HEK293 (cell line): ENCODE results near the gene NAA80.
A peak's percentile ranks its signal among the peaks of the same experiment; 100 is the strongest.

Experiments
- BCL11B ChIP-seq: fragments of 450-650 bp; formaldehyde crosslinking; IDR thresholded peaks from 2 replicates; pipeline ENCODE4 v1.5.1; 2016; ENCODE audit warnings: low read depth, missing biosample characterization, missing genetic modification characterization
- FEZF1 ChIP-seq: fragments of 450-650 bp; formaldehyde crosslinking; IDR thresholded peaks from 2 replicates; pipeline ENCODE4 v1.5.1; 2016; ENCODE audit warnings: missing biosample characterization, missing genetic modification characterization
- GLIS2 ChIP-seq: fragments of 450-650 bp; formaldehyde crosslinking; IDR thresholded peaks from 2 replicates; pipeline ENCODE4 v1.5.1; 2016; ENCODE audit warnings: missing biosample characterization, missing genetic modification characterization
- INSM2 ChIP-seq: fragments of 450-650 bp; formaldehyde crosslinking; IDR thresholded peaks from 2 replicates; pipeline ENCODE4 v1.5.1; 2016; ENCODE audit warnings: missing biosample characterization, missing genetic modification characterization
- KLF17 ChIP-seq: fragments of 450-650 bp; formaldehyde crosslinking; IDR thresholded peaks from 2 replicates; pipeline ENCODE4 v1.5.1; 2016; ENCODE audit warnings: missing biosample characterization, missing genetic modification characterization
- OVOL3 ChIP-seq: fragments of 450-650 bp; formaldehyde crosslinking; IDR thresholded peaks from 2 replicates; pipeline ENCODE4 v1.5.1; 2016; ENCODE audit warnings: missing biosample characterization, missing genetic modification characterization
- PRDM1 ChIP-seq: fragments of 450-650 bp; formaldehyde crosslinking; IDR thresholded peaks from 2 replicates; pipeline ENCODE4; 2016; ENCODE audit warnings: missing biosample characterization, missing genetic modification characterization
- ZBTB17 ChIP-seq: fragments of 450-650 bp; formaldehyde crosslinking; IDR thresholded peaks from 2 replicates; pipeline ENCODE4 v1.5.1; 2016; ENCODE audit warnings: missing biosample characterization, missing genetic modification characterization
- ZEB2 ChIP-seq: fragments of 450-650 bp; formaldehyde crosslinking; IDR thresholded peaks from 2 replicates; pipeline ENCODE4 v1.5.1; 2016; ENCODE audit warnings: missing biosample characterization, missing genetic modification characterization
- ZFHX2 ChIP-seq: fragments of 450-650 bp; formaldehyde crosslinking; conservative IDR thresholded peaks from 2 replicates; pipeline ENCODE4 v1.5.1; 2016; ENCODE audit warnings: missing biosample characterization, missing genetic modification characterization
- ZFP41 ChIP-seq: fragments of 450-650 bp; formaldehyde crosslinking; IDR thresholded peaks from 2 replicates; pipeline ENCODE4 v1.5.1; 2016; ENCODE audit warnings: missing biosample characterization, missing genetic modification characterization, borderline replicate concordance
- ZNF112 ChIP-seq: fragments of 450-650 bp; formaldehyde crosslinking; IDR thresholded peaks from 2 replicates; pipeline ENCODE4 v1.5.0; 2017; ENCODE audit warnings: missing biosample characterization, missing genetic modification characterization
- ZNF121 ChIP-seq: fragments of 450-650 bp; formaldehyde crosslinking; IDR thresholded peaks from 2 replicates; pipeline ENCODE4 v1.5.1; 2016; ENCODE audit warnings: missing biosample characterization, missing genetic modification characterization
- ZNF223 ChIP-seq: fragments of 450-650 bp; formaldehyde crosslinking; IDR thresholded peaks from 2 replicates; pipeline ENCODE4 v1.5.1; 2016; ENCODE audit warnings: missing biosample characterization, missing genetic modification characterization
- ZNF239 ChIP-seq: fragments of 450-650 bp; formaldehyde crosslinking; IDR thresholded peaks from 2 replicates; pipeline ENCODE4 v1.5.1; 2016; ENCODE audit warnings: missing biosample characterization, missing genetic modification characterization
- ZNF394 ChIP-seq: fragments of 450-650 bp; formaldehyde crosslinking; IDR thresholded peaks from 2 replicates; pipeline ENCODE4 v1.5.1; 2016; ENCODE audit warnings: missing biosample characterization, missing genetic modification characterization, mild to moderate bottlenecking, moderate library complexity, borderline replicate concordance
- ZNF473 ChIP-seq: fragments of 450-650 bp; formaldehyde crosslinking; IDR thresholded peaks from 2 replicates; pipeline ENCODE4 v1.5.1; 2017; ENCODE audit warnings: missing biosample characterization, missing genetic modification characterization
- ZNF501 ChIP-seq: fragments of 450-650 bp; formaldehyde crosslinking; IDR thresholded peaks from 2 replicates; pipeline ENCODE4 v1.5.1; 2016; ENCODE audit warnings: missing biosample characterization, missing genetic modification characterization
- ZNF580 ChIP-seq: fragments of 450-650 bp; formaldehyde crosslinking; IDR thresholded peaks from 2 replicates; pipeline ENCODE4 v1.5.1; 2016; ENCODE audit warnings: missing biosample characterization, missing genetic modification characterization
- ZNF629 ChIP-seq: fragments of 450-650 bp; formaldehyde crosslinking; IDR thresholded peaks from 2 replicates; pipeline ENCODE4 v1.5.1; 2017; ENCODE audit warnings: missing biosample characterization, missing genetic modification characterization
- ZNF677 ChIP-seq: fragments of 450-650 bp; IDR thresholded peaks from 2 replicates; pipeline ENCODE4 v1.5.0; 2018; ENCODE audit warnings: missing biosample characterization, mild to moderate bottlenecking, missing genetic modification characterization, moderate library complexity
- ZNF692 ChIP-seq: fragments of 450-650 bp; formaldehyde crosslinking; IDR thresholded peaks from 2 replicates; pipeline ENCODE4 v1.5.1; 2016; ENCODE audit warnings: missing biosample characterization, missing genetic modification characterization
- ZSCAN5A ChIP-seq: fragments of 450-650 bp; formaldehyde crosslinking; IDR thresholded peaks from 2 replicates; pipeline ENCODE4 v1.5.1; 2016; ENCODE audit warnings: missing biosample characterization, missing genetic modification characterization
- TF ChIP-seq, protein P1 (sequence below): fragments of 450-650 bp; formaldehyde crosslinking; optimal IDR thresholded peaks from 2 replicates; pipeline ENCODE3; 2016; ENCODE audit warnings: missing biosample characterization, mild to moderate bottlenecking, missing genetic modification characterization
- TF ChIP-seq, protein P2 (sequence below): fragments of 450-650 bp; formaldehyde crosslinking; IDR thresholded peaks from 2 replicates; pipeline ENCODE4 v1.5.1; 2016; ENCODE audit warnings: missing biosample characterization, missing genetic modification characterization
- TF ChIP-seq, protein P3 (sequence below): fragments of 450-650 bp; formaldehyde crosslinking; IDR thresholded peaks from 2 replicates; pipeline ENCODE4 v1.5.1; 2016; ENCODE audit warnings: missing biosample characterization, missing genetic modification characterization
- TF ChIP-seq, protein P4 (sequence below): fragments of 450-650 bp; formaldehyde crosslinking; IDR thresholded peaks from 2 replicates; pipeline ENCODE4 v1.5.1; 2016; ENCODE audit warnings: missing biosample characterization, missing genetic modification characterization

Gene NAA80

DNA sequence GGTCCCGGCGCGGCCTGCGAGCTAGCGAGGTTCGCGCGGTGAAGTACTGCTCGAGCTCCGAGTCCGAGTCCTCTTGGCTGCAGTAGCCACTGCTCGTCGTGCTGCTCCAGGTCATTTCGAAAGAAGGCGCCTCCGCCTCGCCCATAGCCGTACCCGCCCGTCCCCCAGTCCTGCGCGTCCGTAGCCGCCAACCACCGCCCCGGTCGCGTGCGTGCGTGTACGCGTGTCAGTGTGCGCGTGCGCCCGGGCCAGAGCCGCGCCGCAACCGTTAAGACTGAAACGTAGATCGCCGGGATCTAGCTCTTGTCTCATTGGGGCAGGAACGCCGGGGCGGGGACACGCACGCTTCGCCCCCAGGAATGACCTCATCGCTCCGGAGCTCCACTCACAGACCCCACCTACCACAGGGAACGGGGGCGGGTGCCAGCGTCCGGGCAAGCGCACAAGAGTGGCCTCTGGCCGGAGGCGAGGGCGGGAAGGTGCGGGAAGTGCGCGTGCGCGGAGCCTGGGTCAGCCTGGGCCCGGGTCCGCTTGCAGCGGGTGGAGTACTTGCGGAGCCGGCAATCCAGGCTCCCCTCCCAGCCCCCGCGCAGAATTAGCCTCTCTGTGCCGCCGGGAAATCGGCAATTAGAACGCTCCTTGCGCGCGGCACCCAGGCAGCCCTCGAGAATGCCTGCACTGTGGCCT is 38.1 kb upstream of the NAA80 start (continued):
- TF ChIP-seq KLF17 (tag by site-specific recombination), result peak; percentile 62
- peak; percentile 91 for TF ChIP-seq ZFHX2 (tag by site-specific recombination)
- peak; percentile 92 for TF ChIP-seq ZBTB17 (tag by site-specific recombination)
- TF ChIP-seq ZNF677 (tag by site-specific recombination), result no peak
- TF ChIP-seq, protein P1, sequence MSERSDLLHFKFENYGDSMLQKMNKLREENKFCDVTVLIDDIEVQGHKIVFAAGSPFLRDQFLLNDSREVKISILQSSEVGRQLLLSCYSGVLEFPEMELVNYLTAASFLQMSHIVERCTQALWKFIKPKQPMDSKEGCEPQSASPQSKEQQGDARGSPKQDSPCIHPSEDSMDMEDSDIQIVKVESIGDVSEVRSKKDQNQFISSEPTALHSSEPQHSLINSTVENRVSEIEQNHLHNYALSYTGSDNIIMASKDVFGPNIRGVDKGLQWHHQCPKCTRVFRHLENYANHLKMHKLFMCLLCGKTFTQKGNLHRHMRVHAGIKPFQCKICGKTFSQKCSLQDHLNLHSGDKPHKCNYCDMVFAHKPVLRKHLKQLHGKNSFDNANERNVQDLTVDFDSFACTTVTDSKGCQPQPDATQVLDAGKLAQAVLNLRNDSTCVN, result peak; percentile 100
- no peak for TF ChIP-seq ZFP41 (tag by site-specific recombination)
- TF ChIP-seq, protein P2, sequence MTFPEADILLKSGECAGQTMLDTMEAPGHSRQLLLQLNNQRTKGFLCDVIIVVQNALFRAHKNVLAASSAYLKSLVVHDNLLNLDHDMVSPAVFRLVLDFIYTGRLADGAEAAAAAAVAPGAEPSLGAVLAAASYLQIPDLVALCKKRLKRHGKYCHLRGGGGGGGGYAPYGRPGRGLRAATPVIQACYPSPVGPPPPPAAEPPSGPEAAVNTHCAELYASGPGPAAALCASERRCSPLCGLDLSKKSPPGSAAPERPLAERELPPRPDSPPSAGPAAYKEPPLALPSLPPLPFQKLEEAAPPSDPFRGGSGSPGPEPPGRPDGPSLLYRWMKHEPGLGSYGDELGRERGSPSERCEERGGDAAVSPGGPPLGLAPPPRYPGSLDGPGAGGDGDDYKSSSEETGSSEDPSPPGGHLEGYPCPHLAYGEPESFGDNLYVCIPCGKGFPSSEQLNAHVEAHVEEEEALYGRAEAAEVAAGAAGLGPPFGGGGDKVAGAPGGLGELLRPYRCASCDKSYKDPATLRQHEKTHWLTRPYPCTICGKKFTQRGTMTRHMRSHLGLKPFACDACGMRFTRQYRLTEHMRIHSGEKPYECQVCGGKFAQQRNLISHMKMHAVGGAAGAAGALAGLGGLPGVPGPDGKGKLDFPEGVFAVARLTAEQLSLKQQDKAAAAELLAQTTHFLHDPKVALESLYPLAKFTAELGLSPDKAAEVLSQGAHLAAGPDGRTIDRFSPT (tag by site-specific recombination), result peak; percentile 99
- TF ChIP-seq GLIS2 (tag by site-specific recombination), result peak; percentile 70
- TF ChIP-seq ZNF121 (tag by site-specific recombination), result no peak
- TF ChIP-seq ZNF580, result no peak
- no peak for TF ChIP-seq PRDM1
- TF ChIP-seq ZNF501 (tag by site-specific recombination), result peak; percentile 70
- TF ChIP-seq ZNF394, result no peak
- peak; percentile 79 for TF ChIP-seq OVOL3 (tag by site-specific recombination)
- no peak for TF ChIP-seq ZNF473 (tag by site-specific recombination)
- TF ChIP-seq, protein P3, sequence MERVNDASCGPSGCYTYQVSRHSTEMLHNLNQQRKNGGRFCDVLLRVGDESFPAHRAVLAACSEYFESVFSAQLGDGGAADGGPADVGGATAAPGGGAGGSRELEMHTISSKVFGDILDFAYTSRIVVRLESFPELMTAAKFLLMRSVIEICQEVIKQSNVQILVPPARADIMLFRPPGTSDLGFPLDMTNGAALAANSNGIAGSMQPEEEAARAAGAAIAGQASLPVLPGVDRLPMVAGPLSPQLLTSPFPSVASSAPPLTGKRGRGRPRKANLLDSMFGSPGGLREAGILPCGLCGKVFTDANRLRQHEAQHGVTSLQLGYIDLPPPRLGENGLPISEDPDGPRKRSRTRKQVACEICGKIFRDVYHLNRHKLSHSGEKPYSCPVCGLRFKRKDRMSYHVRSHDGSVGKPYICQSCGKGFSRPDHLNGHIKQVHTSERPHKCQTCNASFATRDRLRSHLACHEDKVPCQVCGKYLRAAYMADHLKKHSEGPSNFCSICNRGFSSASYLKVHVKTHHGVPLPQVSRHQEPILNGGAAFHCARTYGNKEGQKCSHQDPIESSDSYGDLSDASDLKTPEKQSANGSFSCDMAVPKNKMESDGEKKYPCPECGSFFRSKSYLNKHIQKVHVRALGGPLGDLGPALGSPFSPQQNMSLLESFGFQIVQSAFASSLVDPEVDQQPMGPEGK, result peak; percentile 95
- TF ChIP-seq INSM2 (tag by site-specific recombination), result peak; percentile 29; the same call in 1 of the 2 replicates
- TF ChIP-seq ZNF239 (tag by site-specific recombination), result no peak
- peak; percentile 59 for TF ChIP-seq ZNF692
- TF ChIP-seq ZSCAN5A (tag by site-specific recombination), result peak; percentile 89
- 0 out of 2 replicates have a peak, but pooled peaks have one; percentile 60 for TF ChIP-seq BCL11B (tag by site-specific recombination)
- TF ChIP-seq ZEB2 (tag by site-specific recombination), result peak; percentile 80
- TF ChIP-seq FEZF1 (tag by site-specific recombination), result no peak
- TF ChIP-seq ZNF112 (tag by site-specific recombination), result no peak
- peak; percentile 90 for TF ChIP-seq ZNF223 (tag by site-specific recombination)
- TF ChIP-seq, protein P4, sequence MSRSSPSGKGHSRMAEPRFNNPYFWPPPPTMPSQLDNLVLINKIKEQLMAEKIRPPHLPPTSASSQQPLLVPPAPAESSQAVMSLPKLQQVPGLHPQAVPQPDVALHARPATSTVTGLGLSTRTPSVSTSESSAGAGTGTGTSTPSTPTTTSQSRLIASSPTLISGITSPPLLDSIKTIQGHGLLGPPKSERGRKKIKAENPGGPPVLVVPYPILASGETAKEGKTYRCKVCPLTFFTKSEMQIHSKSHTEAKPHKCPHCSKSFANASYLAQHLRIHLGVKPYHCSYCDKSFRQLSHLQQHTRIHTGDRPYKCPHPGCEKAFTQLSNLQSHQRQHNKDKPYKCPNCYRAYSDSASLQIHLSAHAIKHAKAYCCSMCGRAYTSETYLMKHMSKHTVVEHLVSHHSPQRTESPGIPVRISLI (tag by site-specific recombination), result no peak
- TF ChIP-seq ZNF629 (tag by site-specific recombination), result peak; percentile 77
